NCI-H2227 (cell line): ENCODE results near the gene DPYD.
"Not testable (repeated sequence)": the region's sequence is repeated elsewhere in the genome, so short reads cannot be mapped to it uniquely, and the experiment has no call there.

Experiments used
- DNase-seq: peaks from one replicate; lab custom pipeline; 2025; ENCODE audit not compliant: unreplicated experiment; lab: John Stamatoyannopoulos, UW

The DPYD gene

DNA sequence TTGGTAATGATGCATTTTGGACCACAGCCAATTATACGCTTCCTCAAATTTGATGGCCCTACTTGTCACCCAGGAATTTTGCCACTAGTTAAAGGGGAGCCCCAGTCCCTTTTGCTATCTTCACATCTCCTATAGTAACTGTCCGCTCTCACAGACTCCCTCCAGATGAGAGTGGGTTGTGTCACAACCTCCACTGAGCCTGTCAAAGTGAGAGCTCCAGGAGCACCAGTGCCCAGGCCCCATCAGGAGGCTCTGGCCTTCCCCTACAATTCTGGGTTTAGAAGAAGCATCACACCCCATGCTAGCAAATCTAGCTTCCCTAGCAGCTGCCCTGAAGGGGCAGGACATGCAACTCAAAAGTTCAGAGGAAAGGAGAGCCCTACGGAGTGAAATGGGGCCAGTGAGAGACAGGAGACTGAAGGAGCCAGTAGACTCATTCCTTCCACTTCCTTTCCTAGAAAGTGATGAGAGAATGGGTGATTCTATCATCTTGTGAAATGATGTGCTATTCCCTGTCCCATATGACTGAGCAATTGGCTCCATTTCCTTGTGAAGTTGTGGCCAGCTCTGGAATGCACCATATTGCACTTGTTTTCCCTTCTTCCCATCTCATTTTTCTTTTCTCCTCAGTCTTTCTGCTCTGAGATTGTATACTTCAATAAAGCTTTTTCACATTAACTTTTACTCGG is 541.3 kb downstream of the DPYD start:
- DNase-seq: no peak

DNA sequence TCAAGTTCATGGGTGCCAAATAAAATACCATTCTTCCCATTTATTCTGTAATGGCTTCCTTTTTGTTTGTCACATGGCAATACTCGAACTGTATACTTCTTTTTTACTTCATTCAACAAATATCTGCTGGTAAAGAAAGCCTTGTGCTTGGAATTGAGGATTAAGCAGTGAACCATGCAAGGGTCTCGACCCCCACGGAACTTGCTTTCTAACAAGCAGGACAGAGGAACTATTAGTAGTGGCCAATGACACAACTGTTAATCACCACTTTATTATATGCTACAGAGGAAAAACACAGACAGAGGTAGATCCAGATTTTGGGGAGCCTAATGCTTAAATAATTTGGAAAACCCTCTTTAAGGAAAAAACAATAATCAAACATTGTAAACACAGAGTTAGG is 542.2 kb downstream of the DPYD start:
- no peak for DNase-seq

DNA sequence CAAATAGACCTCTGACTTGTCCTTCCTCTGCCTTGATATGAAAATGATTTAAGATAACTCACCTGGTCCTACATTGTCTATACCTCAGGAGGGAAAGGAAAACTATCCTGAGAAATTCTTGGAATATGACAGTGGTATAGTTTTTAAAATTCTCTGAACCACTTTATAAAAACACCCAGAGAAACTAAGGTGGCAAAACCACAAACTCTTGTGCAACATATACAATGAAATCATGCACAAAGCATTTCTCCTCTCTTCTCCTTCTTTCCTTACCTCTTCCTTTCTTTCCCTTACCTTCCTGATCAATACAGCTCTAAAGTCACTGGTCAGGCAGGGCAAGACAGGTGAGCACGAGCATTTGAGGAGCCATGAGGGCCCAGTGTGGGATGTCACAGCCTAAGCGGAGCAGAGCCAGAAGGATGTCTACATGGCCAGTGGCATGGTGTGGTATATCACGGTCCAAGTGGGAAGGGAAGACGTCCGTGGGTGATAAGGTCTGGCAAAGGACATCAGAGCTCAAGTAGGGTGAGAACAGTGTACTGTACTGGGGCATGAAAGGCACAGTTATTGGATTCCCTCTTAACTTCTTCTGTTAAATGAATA is 543.3 kb downstream of the DPYD start:
- DNase-seq: no peak

DNA sequence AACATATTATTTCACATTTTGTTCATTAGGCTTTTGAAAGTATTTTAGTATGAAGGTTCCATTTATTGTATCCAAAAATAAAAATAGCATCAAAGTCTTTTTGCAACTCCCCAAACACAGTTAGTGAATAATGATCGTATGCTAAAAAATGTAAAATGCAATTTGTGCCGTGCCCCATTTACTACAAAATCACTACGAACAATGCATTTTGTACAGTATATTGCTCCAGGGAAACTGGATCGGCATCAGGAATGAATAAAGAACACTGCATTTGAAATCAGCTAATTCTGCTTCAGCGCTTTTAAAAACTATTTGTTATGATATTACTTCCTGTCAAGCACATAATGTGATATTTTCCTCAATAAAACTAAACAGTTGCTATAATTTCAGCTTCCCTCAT is 547.8 kb downstream of the DPYD start:
- no peak for DNase-seq

DNA sequence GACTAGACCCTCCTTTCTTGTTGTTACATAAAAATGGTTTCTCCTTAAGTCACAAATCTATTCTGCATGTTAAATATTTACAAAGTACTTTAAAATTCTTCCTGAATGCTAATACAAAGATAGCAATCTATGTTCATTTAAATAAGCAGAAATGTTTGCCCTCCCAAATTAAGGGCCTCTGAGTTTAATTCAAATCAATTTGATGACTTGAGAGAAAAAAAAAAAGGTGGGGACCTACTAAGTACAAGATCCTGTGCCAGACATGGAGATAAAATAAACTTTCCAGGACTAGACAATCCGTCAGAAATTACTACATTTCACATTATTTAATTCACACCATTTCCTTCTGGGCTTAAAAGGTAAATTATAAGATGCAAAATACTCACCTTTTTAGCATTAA is 548.3 kb downstream of the DPYD start:
- DNase-seq: no peak

DNA sequence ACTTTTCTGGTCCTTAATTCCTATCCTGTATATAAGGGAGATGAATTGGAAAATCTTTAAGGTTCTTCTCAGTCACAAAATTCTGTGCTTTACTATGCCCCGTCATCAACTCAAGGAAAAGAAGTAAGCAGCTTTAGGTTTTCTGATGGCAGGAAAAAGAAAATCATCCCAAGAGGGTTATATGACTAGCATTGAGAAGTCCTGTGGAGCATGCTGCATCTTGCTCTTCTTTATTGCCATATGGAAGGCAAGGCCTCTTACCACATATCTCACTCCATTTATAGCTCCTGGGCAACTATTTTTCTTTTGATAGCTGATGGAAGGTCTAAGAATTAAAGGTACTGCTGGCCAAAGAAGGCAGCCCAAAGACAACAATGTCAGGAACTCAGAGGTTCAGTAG is 552.5 kb downstream of the DPYD start:
- DNase-seq: no peak

DNA sequence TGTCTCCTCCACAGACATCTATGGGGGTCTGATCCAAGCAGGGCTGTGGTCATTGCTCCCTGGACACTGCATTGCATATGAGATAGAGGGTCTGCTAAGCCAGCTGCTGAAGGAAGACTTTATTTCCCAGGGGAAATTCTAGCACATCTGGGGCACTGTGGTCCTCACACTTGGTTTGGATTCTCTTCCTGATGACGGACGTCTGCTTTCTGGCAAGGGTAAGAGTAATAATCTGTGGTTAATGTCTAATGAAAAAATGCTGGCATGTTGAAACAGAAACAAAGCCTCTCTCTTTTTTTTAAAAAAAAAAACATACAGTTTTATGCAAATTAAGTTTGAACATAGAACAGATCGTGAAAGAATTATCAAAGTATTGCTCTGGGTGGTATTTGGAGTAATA is 553.9 kb downstream of the DPYD start:
- no peak for DNase-seq

DNA sequence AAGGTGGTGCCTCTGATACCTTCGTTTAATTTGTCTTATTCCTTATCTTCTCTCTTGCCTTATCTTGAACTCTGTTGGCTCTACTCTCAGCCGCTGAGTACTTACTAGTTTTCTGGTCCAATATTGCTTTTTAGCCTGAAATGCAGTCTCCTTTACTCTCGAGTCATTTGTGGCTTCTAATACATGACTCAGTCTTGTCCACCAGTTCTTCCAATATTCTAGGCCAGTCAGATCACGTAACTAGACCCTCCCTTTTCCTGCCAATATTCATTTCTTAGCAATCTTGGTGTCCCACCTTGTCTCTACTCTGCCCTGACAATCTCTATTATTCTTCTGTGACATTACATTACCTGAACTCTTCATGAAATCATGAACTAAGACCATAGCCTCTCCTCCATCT is 555.8 kb downstream of the DPYD start:
- DNase-seq: no peak

DNA sequence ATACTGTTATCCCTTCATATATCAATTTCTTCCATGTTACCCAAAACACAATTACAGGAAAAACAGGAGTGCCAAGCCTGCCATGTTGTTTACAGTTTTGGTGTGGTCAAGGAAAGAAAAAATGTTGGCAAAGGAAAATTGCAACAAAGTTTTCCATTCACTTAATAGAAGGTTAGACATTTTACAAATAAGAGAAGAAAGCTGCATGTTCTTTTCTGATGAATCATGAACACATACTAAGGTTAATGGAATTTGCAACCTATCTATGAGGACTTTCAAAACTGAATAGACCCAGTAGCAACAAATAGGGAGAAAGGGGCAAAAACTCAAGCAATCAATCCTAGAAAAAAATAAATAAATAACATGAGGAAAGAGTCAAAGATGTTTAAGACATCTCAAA is 556.7 kb downstream of the DPYD start:
- no peak for DNase-seq

DNA sequence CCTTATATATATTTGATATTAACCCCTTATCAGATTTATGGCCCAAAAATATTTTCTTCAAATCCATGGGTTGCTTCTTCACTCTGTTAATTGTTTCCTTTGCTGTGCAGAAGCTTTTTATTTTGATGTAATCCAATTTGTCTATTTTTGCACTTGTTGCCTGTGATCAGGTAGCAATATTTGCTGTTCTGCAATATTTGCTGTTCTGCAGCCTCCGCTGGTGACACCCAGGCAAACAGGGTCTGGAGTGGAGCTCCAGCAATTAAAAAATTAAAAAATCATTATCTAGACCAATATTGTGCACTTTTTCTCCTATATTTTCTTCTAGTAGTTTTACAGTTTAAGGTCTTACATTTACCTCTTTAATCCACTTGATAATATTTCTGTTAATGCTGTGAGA is 564.5 kb downstream of the DPYD start:
- no peak for DNase-seq

DNA sequence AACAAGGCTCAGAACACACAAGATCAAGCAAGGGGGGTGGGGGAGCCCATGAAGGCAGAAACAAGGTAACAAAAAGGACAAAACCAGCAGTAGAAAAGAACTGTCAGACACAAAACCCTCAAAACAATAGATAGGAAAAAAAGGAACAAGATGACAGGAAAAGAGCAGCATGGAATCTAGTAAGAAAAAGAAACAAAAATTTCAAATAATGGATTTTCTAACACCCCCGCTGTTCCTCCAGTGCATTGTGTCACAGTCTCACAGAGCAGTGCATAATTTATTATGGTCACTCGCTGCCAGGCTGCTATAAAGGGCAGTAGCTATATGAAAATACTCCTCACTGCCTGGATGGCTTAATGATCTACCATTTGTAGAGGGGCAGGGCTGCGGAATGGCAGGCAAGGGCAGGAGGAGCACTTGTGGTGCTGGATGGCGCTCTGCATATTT is 567.9 kb downstream of the DPYD start:
- peak; percentile 67 for DNase-seq

DNA sequence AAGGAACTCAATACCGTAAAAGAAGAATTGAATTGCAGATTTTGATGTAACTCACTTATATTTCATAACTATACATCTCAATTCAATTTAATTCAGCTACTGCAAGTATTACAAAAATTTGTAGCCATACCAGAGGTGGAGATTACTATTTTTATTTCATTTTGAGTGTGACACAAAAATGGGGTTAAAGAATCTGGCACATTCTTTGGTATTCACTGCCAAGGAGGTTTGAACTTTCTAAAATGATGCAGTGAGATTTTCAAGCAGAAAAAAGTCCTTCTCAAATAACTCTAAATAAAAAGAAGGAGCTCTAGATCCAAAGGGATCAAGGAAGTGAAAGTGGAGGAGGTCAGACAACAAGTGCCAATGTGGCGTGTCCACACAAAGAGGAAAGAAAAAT is 569.0 kb downstream of the DPYD start:
- DNase-seq: no peak

DNA sequence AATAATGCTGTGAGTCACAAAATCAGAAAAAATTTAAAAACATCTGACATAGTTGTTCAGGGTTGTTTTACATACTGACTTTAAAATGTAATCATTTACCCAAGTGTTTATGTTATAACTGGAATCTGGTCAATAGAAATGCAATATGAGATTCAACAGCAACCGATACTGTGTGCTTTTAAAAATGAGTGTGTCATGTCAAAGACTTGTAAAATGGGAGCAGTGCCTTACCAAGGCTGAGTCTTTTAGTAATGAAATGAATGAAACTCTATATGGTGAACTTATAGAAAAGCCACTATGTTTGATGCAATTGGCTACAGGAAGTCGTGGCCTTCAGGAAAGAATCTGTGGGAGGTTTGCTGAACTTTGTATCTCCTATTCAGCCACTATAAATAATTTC is 570.2 kb downstream of the DPYD start:
- DNase-seq: no peak

DNA sequence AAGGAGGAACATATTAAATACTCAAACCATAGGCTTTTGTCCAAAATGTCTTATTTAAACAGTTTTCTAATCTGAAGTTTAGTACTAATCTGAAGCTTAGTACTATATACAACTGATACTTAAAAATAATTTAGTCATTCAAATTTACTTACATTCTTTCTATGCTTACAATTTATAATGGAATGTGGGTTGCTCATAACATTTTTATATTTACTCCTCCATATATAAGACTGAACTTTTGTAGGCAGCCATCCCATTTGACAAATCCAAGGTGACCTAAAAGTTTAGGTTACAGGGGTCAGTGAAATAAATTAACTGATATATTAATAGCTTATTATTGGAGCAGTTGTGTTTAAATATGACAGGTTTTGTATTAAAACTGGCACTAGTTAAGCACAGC is 570.6 kb downstream of the DPYD start:
- no peak for DNase-seq

DNA sequence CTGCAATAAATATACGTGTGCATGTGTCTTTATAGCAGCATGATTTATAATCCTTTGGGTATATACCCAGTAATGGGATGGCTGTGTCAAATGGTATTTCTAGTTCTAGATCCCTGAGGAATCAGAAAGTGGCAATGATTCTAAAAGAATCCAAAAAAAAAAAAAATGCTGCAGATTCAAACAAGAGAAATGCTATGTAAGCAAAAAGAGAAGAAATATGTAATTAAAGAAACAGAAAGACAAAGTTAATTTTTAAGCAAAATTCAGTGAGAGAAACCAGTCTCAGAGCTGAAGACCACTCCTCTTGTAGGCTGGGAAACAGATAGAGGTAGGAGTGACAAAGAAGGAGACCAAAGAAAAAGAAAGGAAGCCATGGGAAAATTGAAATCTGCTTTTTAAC is 571.0 kb downstream of the DPYD start:
- not testable (repeated sequence) for DNase-seq

DNA sequence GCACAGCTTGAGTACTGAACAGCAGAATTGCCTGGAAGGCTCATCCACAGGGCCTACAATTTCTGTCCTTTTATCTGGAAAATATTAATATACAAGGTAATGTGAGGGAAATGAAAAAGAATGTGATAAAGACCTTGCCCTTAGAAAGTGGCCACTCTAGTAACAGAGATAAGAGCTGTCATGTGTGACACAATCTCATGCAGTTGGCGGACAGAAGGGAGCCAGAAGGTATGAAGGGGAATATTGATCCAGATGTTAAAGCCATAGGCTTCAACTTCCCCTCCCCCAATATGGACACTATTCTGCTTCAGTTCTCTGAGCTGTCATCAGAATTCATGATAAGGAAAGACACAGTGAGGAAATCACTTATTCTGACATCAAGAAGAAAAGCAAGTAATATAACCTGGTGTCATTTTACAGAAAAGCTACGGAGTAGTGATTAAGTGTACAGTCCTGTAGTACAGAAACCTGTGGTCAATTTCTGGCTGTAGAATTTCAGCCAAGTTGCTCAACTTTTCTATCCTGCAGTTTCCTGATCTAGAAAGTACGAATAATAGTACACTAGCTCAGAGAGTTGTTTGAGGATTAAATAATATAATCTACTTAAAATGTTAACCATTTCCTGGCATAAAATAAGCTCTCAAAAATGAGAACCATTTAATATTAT is 572.1 kb downstream of the DPYD start:
- DNase-seq: no peak

DNA sequence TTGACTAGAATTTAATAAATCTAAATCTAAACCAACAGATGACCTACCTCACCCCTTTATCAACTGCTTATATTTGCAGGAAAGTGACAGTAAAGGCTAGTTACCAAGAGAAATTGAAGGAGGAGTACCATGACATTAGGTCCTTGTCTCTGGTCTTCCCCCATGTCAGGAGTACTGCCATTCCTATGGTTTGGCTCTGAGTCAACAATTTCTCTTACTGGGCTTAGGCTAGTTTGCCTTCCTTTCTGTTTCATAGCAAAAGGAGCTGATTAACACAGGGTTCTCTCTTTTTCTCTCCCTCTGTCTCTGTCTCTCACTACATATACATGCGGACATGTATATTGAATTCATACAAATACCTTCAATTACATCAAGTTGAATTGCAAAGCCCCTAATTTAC is 579.9 kb downstream of the DPYD start:
- DNase-seq: no peak

DNA sequence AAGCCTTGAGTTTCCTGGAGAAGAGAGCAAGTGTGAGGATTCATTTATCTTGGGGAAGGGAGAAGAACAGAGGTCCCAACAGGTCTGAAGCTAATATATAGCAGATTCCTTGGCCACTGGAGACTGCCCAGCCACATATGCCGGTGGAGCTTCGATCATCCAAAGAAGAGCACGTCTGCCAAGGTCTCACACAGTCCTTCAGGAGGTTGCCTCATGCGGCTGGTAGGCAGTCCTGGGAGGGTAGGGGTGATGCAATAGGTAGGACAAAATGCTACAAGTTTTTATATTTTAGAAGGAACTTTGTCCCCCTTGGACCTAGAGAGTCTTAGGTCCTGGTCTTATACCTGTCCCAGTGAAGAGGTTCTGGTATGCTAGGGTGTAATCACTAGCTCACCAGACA is 582.5 kb downstream of the DPYD start:
- DNase-seq: no peak

DNA sequence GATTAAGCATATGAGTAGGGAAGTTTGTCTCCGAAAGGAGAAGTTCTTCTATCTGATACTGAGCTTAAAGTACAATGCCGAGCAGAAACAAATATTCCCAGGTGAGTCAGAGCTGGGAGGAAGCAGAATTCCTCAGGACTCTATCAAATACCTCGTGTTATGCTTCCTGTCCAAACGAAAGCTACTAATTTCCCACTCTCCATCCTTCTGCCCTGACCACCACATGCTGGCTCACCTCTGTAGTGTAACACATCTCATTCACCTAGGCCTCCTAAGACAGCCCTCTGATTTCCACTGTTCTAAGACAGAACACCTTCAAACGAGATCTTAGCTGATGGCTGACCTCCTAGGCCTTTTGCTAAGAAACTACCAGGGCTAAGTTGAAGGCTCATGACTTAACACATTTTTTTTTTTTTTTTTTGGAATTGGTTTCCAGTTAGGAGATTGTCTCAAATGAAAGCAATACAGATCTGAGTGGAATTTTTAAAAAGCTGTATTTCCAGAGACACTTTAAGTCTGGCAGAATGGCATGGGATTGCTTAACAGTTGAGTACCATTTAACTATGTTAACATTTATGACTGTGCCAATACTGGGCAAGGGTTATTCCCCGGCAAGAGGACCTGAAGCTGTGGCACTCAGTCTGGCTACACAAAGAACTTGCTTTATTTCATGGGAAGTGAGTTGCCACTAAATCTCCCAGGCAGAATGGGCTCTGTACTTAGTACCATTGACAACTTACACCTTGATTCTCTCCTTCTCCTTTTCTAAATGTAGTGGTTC is 583.4 kb downstream of the DPYD start:
- DNase-seq: no peak

DNA sequence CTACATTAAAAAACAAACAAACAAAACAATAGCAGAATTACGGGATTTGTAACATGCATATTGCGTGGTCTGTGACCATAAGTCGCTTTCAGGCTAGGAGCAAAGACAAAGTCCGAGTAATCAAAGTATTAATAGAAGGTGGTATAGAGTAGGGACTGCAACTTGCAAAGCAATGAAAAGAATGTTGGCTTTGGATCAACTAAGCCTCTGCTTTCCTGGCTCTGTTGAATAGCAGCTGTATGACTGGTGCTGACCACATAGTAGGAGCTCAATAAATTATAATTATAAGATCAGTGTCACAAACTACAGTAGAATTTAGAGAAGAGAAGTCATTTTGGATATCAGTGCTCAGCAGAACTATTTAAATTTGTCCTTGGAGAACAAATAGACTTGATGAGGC is 586.4 kb downstream of the DPYD start:
- no peak for DNase-seq

DNA sequence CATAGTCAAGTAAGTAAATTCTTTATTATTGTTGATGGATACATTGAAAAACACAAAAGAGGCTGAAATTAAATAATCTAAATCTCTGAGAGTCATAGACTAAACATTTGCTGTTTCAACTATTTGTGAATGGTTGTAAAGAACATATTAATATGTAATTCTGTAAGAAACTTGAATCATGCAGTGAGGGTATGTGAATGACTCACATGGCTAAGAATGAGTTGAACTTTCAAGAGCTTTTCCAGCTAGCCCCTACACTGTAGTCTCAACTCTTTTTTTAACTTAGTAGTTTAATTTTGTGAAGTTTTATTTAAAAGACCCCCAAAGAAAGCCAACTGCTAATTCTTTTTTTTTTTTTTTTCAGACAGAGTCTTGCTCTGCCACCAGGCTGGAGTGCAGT is 588.1 kb downstream of the DPYD start:
- no peak for DNase-seq

DNA sequence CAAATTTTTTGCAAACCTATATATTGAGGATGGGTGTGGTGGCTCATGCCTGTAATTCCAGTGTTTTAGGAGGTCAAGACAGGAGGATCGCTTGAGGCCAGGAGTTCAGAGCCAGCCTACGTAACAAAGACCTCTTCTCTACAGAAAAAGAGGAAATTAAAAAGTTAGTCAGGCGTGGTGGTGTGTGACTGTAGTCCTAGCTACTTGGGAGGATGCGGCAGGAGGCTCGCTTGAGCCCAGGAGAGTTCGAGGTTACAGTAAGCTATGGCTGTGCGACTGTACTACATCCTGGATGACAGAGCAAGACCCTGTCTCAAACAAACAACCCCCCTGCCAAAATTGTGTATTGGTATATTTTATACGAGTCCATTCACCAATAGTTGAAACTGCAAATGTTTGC is 589.7 kb downstream of the DPYD start:
- DNase-seq: no peak
